HCT116 (cell line): ENCODE data around the gene PYCR2. TPM values are rescaled to one million over a fixed set of nuclear protein-coding genes. Genes with fewer than 3 reads are reported as not detected.
A peak's percentile ranks its signal among the peaks of the same experiment; 100 is the strongest.

Experiments
- ATAC-seq: fragments of 200-7000 bp; cut with Tn5 transposase; 2 replicates; pipeline ENCODE4 v1.9.1; 2020; ENCODE audit warnings: mild to moderate bottlenecking, moderate library complexity
- BruUV-seq: library from RNA; stranded (reverse); fragments of 400-500 nt; replicated peaks from 2 replicates; lab custom pipeline; 2021; lab: Mats Ljungman, UMichigan
- CTCF ChIA-PET: fragments of 300-600 bp; sonication (Branson Sonifier 250); formaldehyde crosslinking; loops from one replicate; lab custom pipeline; 2021; ENCODE audit warnings: antibody characterized with exemption; lab: Charles Lee
- POLR2A ChIA-PET: fragments of 300-600, 350-600 bp; sonication (Branson Sonifier 250); formaldehyde crosslinking; loops from one replicate; lab custom pipeline; 2021; ENCODE audit warnings: antibody characterized with exemption; lab: Charles Lee
- RAD21 ChIA-PET, 2 experiments: fragments of 300-600 bp; sonication (Branson Sonifier 250); formaldehyde crosslinking; loops; one replicate each; lab custom pipeline; 2023; ENCODE audit warnings: low total read pairs in 2 of 2; ENCODE audit not compliant: uncharacterized antibody in 2 of 2, unreplicated experiment in 2 of 2, low non-redundant PET in 1 of 2; lab: Charles Lee
- DNase-seq: peaks from one replicate; pipeline ENCODE4 v3.0.0-alpha.2; 2010; ENCODE audit warnings: low read depth, low spot score
- H2AFZ ChIP-seq: fragments of 200-600 bp; shearing (Covaris generic), sonication (generic); 2 replicates; pipeline ENCODE4 v1.6.1; 2017; ENCODE audit warnings: low read depth, mixed run types, mixed read lengths, antibody characterized with exemption, low read length; ENCODE audit not compliant: poor library complexity, severe bottlenecking
- H3K27ac ChIP-seq: 2 replicates; pipeline ENCODE4 v1.5.1; 2012; ENCODE audit warnings: low read depth, low read length
- H3K27me3 ChIP-seq: fragments of 200-600 bp; sonication (generic); 2 replicates; pipeline ENCODE4 v1.6.1; 2016; ENCODE audit warnings: mixed run types, low read length, mixed read lengths; ENCODE audit not compliant: insufficient read depth
- H3K36me3 ChIP-seq, 2 experiments: fragments of 200-500 bp in 1 of 2; fragments of 200-600 bp in 1 of 2; sonication (Bioruptor generic) in 1 of 2; sonication (generic) in 1 of 2; 2 replicates each; pipeline versions ENCODE4 v1.5.1 to v1.6.1; 2014 to 2016; ENCODE audit warnings: low read length in 2 of 2, inconsistent platforms in 1 of 2, mixed read lengths in 1 of 2, mixed run types in 1 of 2; ENCODE audit not compliant: insufficient read depth in 2 of 2, control insufficient read depth in 1 of 2
- H3K4me1 ChIP-seq, 2 experiments: fragments of 200-600 bp in 1 of 2; sonication (generic) in 1 of 2; 2 replicates each; pipeline versions ENCODE4 v1.5.1 to v1.6.1; 2012 to 2017; ENCODE audit warnings: low read length in 2 of 2, inconsistent platforms in 1 of 2, mild to moderate bottlenecking in 1 of 2, mixed read lengths in 1 of 2, mixed run types in 1 of 2, moderate library complexity in 1 of 2; ENCODE audit not compliant: insufficient read depth in 2 of 2, control insufficient read depth in 1 of 2
- H3K4me2 ChIP-seq: fragments of 200-600 bp; sonication (generic); 2 replicates; pipeline ENCODE4 v1.6.1; 2017; ENCODE audit warnings: mixed run types, low read length, mixed read lengths
- H3K4me3 ChIP-seq, 2 experiments: fragments of 200-600 bp in 1 of 2; sonication (generic) in 1 of 2; replicated peaks in 1 of 2; 2 replicates each; pipeline ENCODE4 v1.5.1; 2011 to 2016; ENCODE audit warnings: low read length in 2 of 2, control low read depth in 1 of 2, low read depth in 1 of 2, mild to moderate bottlenecking in 1 of 2, mixed read lengths in 1 of 2, mixed run types in 1 of 2
- H3K79me2 ChIP-seq: fragments of 200-600 bp; sonication (generic); 2 replicates; pipeline ENCODE4 v1.6.1; 2017; ENCODE audit warnings: mild to moderate bottlenecking, mixed run types, low read length, moderate library complexity, mixed read lengths; ENCODE audit not compliant: insufficient read depth
- H3K9ac ChIP-seq: fragments of 200-600 bp; sonication (generic); 2 replicates; pipeline ENCODE4 v1.6.1; 2016; ENCODE audit warnings: low read length, mixed read lengths
- H3K9me2 ChIP-seq: fragments of 200-600 bp; sonication (generic), shearing (Covaris generic); 2 replicates; pipeline ENCODE4 v1.6.1; 2017; ENCODE audit warnings: mixed run types, mild to moderate bottlenecking, moderate library complexity; ENCODE audit not compliant: insufficient read depth
- H3K9me3 ChIP-seq, 2 experiments: fragments of 200-500 bp in 1 of 2; fragments of 200-600 bp in 1 of 2; sonication (Bioruptor generic) in 1 of 2; sonication (generic) in 1 of 2; 2 replicates each; pipeline ENCODE4 v1.6.1; 2014 to 2017; ENCODE audit warnings: low read length in 2 of 2, mixed read lengths in 2 of 2, inconsistent platforms in 1 of 2, low read depth in 1 of 2, mild to moderate bottlenecking in 1 of 2, mixed run types in 1 of 2, moderate library complexity in 1 of 2; ENCODE audit not compliant: control insufficient read depth in 1 of 2, insufficient read depth in 1 of 2
- H4K20me1 ChIP-seq: fragments of 200-600 bp; sonication (generic), shearing (Covaris generic); 2 replicates; pipeline ENCODE4 v1.6.1; 2017; ENCODE audit warnings: mixed run types, mild to moderate bottlenecking, moderate library complexity; ENCODE audit not compliant: insufficient read depth
- CBX3 ChIP-seq: IDR thresholded peaks from 2 replicates; pipeline ENCODE4 v1.6.1; 2012; ENCODE audit warnings: low read depth
- CEBPB ChIP-seq: IDR thresholded peaks from 2 replicates; pipeline ENCODE4 v1.6.1; 2012; ENCODE audit warnings: low read depth
- EGR1 ChIP-seq: IDR thresholded peaks from 2 replicates; pipeline ENCODE4 v1.6.1; 2012; ENCODE audit warnings: low read depth
- EZH2 ChIP-seq: fragments of 200-600 bp; sonication (generic); IDR thresholded peaks from 2 replicates; pipeline ENCODE4 v1.6.1; 2017; ENCODE audit warnings: antibody characterized with exemption, mixed run types
- POLR2A ChIP-seq: IDR thresholded peaks from 2 replicates; pipeline ENCODE4 v1.7.0; 2011; ENCODE audit warnings: borderline replicate concordance; ENCODE audit not compliant: insufficient read depth, insufficient read length; ENCODE audit errors: extremely low read depth
- POLR2AphosphoS5 ChIP-seq: IDR thresholded peaks from 2 replicates; pipeline ENCODE4 v1.6.1; 2011; ENCODE audit warnings: mild to moderate bottlenecking, low read depth, low read length, moderate library complexity
- RAD21 ChIP-seq: IDR thresholded peaks from 2 replicates; pipeline ENCODE4 v1.6.1; 2012; ENCODE audit warnings: low read depth, mild to moderate bottlenecking
- SIN3A ChIP-seq: IDR thresholded peaks from 2 replicates; pipeline ENCODE4 v1.6.1; 2012; ENCODE audit warnings: low read depth
- SP1 ChIP-seq: IDR thresholded peaks from 2 replicates; pipeline ENCODE4 v1.6.1; 2012; ENCODE audit warnings: low read depth
- YY1 ChIP-seq: IDR thresholded peaks from 2 replicates; pipeline ENCODE4 v1.6.1; 2011; ENCODE audit warnings: low read length, low read depth, moderate library complexity, mild to moderate bottlenecking; ENCODE audit not compliant: insufficient replicate concordance; ENCODE audit errors: extremely low read depth
- ZNF274 ChIP-seq: fragments of 200-500 bp; sonication (Bioruptor generic); IDR thresholded peaks from 2 replicates; pipeline ENCODE4 v1.6.1; 2014; ENCODE audit warnings: mild to moderate bottlenecking, low read depth, low read length, inconsistent platforms
- intact Hi-C: fragments of 100-400 bp; cut with micrococcal nuclease; formaldehyde crosslinking; loops from 2 replicates; pipeline ENCODE4 v1.10.0; 2022
- total RNA-seq: library from RNA; stranded (reverse); gene quantifications from one replicate; pipeline ENCODE4 v1.2.1, GENCODE V29; 2021; ENCODE audit not compliant: unreplicated experiment
- TF ChIP-seq, protein P1 (sequence below), 3 experiments: fragments of 200-600 bp in 1 of 3; sonication (generic) in 1 of 3; IDR thresholded peaks in 2 of 3; conservative IDR thresholded peaks in 1 of 3; 2 replicates each; pipeline ENCODE4 v1.5.1; 2012 to 2017; ENCODE audit warnings: low read depth in 2 of 3, low read length in 2 of 3, antibody characterized with exemption in 1 of 3, borderline replicate concordance in 1 of 3, control low read depth in 1 of 3, mild to moderate bottlenecking in 1 of 3, mixed read lengths in 1 of 3, mixed run types in 1 of 3, moderate library complexity in 1 of 3; ENCODE audit not compliant: insufficient read depth in 1 of 3

PYCR2 gene
- total RNA-seq, 1 experiment from 2014 or later, result 107 TPM

DNA sequence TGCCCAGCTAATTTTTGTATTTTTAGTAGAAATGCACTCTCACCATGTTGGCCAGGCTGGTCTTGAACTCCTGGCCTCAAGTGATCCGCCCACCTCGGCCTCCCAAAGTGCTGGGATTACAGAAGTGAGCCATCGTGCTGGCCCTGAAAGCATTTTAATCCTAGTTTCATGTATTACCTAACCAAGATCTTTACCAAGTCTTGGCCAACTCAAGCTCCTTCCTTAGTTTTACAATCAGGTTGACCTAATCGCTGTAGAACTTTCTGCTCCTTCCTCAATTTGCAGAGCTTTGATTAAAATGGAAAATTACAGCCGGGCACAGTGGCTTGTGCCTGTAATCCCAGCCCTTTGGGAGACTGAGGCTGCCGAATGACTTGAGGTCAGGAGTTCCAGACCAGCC lies 38.7 kb downstream of the PYCR2 start:
- ChIA-PET POLR2A (interaction anchor here (0.7 to 0.9 kb wide), 3 partner anchors 10 to 113 kb away, joined by 3 read pairs; no protein-coding TSS in a partner anchor), RAD21 (no interaction called here), CTCF (interaction anchor here (1.6 kb wide), 1 partner anchor 26 kb away, joined by 5 read pairs; no protein-coding TSS in a partner anchor)
- peaks cover 14 to 31% of the 10 kb centered on the region in 2 experiments for H3K4me1 ChIP-seq
- TF ChIP-seq EZH2 (no peak), RAD21 (no peak), SIN3A (no peak), ZNF274 (no peak), SP1 (no peak)
- no peak for ATAC-seq
- H2AFZ ChIP-seq, result no peak overlapping the region
- intact Hi-C loops, result loop anchor here (10.0 kb wide), 1 partner anchor 111 kb away; the partner anchor contains the start of gene SRP9
- no peak overlapping the region for H3K9ac ChIP-seq
- no peak overlapping the region for H3K4me3 ChIP-seq
- DNase-seq, result no peak
- H3K79me2 ChIP-seq, result no peaks in the 10 kb centered on the region; the same call in 1 of the 2 replicates
- H3K9me2 ChIP-seq, result no peaks in the 10 kb centered on the region
- no peak overlapping the region for H3K4me2 ChIP-seq
- no peaks in the 10 kb centered on the region for H3K27me3 ChIP-seq
- no peaks in the 10 kb centered on the region for H4K20me1 ChIP-seq
- H3K36me3 ChIP-seq, result no peaks in the 10 kb centered on the region
- H3K9me3 ChIP-seq, result no peaks in the 10 kb centered on the region
- no TSS peak for BruUV-seq
- no peak overlapping the region for H3K27ac ChIP-seq

DNA sequence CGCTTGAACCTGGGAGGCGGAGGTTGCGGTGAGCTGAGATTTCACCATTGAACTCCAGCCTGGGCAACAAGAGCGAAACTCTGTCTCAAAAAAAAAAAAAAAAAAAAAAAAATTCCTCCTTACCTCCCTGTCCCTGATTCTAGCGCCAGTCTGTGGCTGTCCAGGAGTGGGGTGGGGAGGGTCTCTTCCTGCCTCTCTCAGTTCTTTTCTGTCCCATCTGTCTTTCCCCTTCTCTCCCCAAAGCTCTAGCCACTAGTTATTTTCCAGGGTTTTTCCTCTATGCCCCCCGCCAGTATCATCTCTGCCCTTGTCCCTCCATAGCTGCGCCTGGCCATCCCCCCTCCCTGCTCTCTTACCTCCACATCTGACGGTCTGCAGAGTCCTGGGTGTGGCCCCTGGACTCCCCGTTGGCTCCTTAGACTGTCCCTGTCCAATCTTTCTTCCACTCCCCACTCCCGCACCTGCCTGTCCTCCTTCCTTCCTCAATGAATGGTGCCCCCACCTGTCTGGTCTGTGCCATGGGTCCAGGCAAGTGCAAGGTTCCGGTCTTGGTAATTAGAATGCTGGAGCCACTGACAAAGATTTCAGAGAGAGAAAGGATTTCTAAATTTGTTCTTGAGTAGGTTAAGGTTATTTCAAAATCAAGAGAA lies 40.3 kb downstream of the PYCR2 start:
- no peak for TF ChIP-seq ZNF274
- TF ChIP-seq CBX3, result no peak
- no peak for TF ChIP-seq POLR2A
- no peak for TF ChIP-seq EGR1
- TF ChIP-seq SP1, result no peak
- TF ChIP-seq CEBPB, result no peak
- no peak for TF ChIP-seq EZH2
- peak; percentile 57 for TF ChIP-seq YY1
- TF ChIP-seq, protein P1, sequence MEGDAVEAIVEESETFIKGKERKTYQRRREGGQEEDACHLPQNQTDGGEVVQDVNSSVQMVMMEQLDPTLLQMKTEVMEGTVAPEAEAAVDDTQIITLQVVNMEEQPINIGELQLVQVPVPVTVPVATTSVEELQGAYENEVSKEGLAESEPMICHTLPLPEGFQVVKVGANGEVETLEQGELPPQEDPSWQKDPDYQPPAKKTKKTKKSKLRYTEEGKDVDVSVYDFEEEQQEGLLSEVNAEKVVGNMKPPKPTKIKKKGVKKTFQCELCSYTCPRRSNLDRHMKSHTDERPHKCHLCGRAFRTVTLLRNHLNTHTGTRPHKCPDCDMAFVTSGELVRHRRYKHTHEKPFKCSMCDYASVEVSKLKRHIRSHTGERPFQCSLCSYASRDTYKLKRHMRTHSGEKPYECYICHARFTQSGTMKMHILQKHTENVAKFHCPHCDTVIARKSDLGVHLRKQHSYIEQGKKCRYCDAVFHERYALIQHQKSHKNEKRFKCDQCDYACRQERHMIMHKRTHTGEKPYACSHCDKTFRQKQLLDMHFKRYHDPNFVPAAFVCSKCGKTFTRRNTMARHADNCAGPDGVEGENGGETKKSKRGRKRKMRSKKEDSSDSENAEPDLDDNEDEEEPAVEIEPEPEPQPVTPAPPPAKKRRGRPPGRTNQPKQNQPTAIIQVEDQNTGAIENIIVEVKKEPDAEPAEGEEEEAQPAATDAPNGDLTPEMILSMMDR (IDR thresholded peaks at IDR 0.05 in 2 of 3, conservative IDR thresholded peaks at IDR 0.05 in 1 of 3; ENCODE audit: borderline replicate concordance in 1 of 3, insufficient read depth in 1 of 3, low read depth in 2 of 3, low read length in 2 of 3), result peak in 2 of 3 experiments; percentile 43 to 44; a peak in 4 of 6 replicates
- peak; percentile 40; the same call in 1 of the 2 replicates for TF ChIP-seq POLR2AphosphoS5
- Histone ChIP-seq H3K79me2 (no peaks in the 10 kb centered on the region; the same call in 1 of the 2 replicates), H3K27ac (peak overlapping the region; percentile 81), H3K9ac (peak overlapping the region; percentile 86), H3K36me3 (no peaks in the 10 kb centered on the region), H3K4me3 (peak overlapping the region; percentile 80 to 83), H4K20me1 (no peaks in the 10 kb centered on the region), H3K9me3 (no peaks in the 10 kb centered on the region), H2AFZ (no peak overlapping the region), H3K9me2 (no peaks in the 10 kb centered on the region), H3K4me2 (peak overlapping the region; percentile 99), H3K4me1 (peaks cover 16 to 31% of the 10 kb centered on the region in 2 experiments), H3K27me3 (no peaks in the 10 kb centered on the region)
- intact Hi-C loops, result loop anchor here (2.0 to 10.0 kb wide), 3 partner anchors 39 to 109 kb away; partner anchors contain the start of genes EPHX1 and SRP9
- ATAC-seq, result peak; percentile 47
- no peak for DNase-seq
- BruUV-seq, result TSS peak; percentile 73
- RAD21 ChIA-PET, result interaction anchor here in 1 of 2 experiments (0.7 to 1.8 kb wide), 2 partner anchors 49 to 106 kb away, joined by 3 to 5 read pairs; partner anchors contain the start of gene SRP9
- POLR2A ChIA-PET, result interaction anchor here (1.0 kb wide), 1 partner anchor 40 kb away, joined by 3 read pairs; the partner anchor contains the start of gene PYCR2
- CTCF ChIA-PET, result interaction anchor here (0.9 to 2.1 kb wide), 4 partner anchors 15 to 108 kb away, joined by 3 to 10 read pairs (median 4); no protein-coding TSS in a partner anchor
